GM18526 (cell line): ENCODE results near the gene KCTD11.

Experiments
- POLR2A ChIP-seq: IDR thresholded peaks from 3 replicates; pipeline ENCODE4 v1.6.1; 2011; ENCODE audit not compliant: insufficient read length; ENCODE audit errors: extremely low read depth

The KCTD11 gene

GRCh38 chr17:7330638-7331015 lies 21.3 kb upstream of the KCTD11 start:
- TF ChIP-seq POLR2A = no peak

DNA sequence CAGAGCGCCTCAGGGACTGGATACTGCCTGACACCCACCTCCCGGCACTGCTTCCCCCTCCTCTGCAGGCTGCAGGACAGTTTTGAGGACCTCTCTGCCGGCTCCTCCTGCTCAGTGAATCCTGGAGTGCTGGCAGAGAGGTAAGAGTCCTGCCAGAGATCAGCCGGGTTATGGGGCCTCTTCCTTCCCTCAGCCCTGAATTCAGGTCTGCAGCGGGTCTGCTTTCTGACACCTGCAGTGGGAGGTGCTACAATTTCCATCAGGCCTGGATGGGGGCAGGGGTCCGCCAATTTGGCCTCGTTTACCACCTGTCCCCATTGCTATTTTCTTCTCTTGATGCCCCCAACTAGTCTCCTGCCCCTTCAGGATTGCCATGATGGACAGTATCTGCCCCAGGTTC lies 19.9 kb upstream of the KCTD11 start:
- no peak for TF ChIP-seq POLR2A

DNA sequence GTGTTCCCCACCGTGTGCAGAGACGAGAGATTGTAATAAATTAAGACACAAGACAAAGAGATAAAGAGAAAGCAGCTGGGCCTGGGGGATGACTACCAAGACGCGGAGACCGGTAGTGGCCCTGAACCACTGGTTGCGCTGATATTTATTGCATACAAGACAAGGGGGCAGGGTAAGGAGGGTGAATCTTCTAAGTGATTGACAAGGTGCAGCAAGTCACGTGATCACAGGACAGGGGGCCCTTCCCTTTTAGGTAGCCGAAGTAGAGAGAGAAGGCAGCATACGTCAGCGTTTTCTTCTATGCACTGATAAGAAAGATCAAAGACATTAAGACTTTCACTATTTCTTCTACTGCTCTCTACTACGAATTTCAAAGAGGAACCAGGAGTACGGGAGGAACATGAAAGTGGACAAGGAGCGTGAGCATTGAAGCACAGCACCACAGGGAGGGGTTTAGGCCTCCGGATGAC lies 19.3 kb upstream of the KCTD11 start:
- TF ChIP-seq POLR2A = peak; percentile 33

DNA sequence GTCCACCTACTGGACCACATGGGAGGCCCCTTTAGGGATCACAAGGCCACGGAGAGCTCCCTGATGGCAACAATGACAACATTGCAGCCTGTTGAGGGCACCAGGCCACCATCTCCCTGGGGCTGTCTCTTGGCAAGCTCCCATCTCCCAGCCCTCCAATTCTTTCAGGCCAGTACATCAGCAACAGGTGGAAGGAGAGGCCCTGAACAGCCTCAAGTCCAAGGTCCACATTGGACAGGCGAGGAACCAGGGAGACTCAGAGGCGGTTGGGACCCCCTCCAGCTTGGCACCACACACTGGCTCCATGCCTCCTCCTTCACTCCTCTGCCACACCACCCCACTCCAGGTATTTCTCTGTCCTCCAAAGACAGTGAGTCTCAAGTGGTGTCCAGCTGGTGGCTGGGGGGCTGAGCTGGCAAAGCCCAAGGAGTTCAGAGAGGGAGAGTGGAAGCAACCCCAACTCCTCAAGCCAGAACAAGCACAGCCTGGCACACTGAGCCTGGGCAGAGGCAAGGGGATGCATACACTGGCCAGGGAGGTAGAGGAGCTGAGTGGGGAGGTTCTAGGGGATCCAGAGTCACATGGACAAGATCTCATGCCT lies 16.9 kb upstream of the KCTD11 start:
- TF ChIP-seq POLR2A = no peak

- peak; percentile 49 for TF ChIP-seq POLR2A
These were observed 15.5 kb upstream of the KCTD11 start, which contains the start of gene ACAP1 for GRCh38 chr17:7336240-7337175. TSS of gene ACAP1 (plus strand) at chr17:7336529. CDS start at chr17:7336735, 206 bp downstream.

DNA sequence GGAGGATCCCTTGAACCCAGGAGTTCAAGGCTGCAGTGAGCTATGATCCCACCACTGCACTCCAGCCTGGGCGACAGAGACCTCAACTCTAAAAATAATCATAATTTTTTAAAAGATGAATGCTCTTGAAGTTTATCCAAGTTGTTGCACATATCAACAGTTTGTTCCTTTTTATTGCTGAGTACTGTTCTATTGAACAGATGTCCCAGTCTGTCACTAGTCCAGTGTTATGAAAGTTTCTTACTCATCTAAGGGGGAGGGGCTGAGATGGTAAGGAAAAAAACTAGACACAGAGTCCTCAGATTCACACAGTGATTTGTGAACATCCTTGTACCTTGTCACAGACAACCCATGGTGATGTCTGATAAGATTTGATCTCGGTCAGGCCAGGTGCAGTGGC lies 11.8 kb upstream of the KCTD11 start:
- TF ChIP-seq POLR2A = no peak

GRCh38 chr17:7341842-7342241 lies 10.1 kb upstream of the KCTD11 start:
- no peak for TF ChIP-seq POLR2A

DNA sequence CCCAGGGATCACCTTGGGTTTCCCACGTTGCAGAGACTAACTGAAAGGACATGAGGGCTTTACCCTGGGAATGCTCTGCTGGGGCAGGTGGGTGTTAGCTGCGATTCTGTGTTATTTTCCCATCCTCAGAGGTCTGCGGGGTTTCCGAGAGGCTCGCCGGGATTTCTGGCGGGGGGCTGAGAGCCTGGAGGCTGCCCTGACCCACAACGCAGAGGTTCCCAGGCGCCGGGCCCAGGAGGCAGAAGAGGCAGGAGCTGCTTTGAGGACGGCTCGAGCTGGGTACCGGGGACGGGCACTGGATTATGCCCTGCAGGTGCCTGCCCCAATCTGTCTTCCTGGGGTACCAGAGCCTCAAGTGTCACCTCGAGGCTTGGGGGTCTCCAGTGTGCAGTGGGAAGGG lies 8.7 kb upstream of the KCTD11 start:
- TF ChIP-seq POLR2A = no peak

- no peak for TF ChIP-seq POLR2A
These were observed 5.0 kb upstream of the KCTD11 start for GRCh38 chr17:7346761-7347614.

DNA sequence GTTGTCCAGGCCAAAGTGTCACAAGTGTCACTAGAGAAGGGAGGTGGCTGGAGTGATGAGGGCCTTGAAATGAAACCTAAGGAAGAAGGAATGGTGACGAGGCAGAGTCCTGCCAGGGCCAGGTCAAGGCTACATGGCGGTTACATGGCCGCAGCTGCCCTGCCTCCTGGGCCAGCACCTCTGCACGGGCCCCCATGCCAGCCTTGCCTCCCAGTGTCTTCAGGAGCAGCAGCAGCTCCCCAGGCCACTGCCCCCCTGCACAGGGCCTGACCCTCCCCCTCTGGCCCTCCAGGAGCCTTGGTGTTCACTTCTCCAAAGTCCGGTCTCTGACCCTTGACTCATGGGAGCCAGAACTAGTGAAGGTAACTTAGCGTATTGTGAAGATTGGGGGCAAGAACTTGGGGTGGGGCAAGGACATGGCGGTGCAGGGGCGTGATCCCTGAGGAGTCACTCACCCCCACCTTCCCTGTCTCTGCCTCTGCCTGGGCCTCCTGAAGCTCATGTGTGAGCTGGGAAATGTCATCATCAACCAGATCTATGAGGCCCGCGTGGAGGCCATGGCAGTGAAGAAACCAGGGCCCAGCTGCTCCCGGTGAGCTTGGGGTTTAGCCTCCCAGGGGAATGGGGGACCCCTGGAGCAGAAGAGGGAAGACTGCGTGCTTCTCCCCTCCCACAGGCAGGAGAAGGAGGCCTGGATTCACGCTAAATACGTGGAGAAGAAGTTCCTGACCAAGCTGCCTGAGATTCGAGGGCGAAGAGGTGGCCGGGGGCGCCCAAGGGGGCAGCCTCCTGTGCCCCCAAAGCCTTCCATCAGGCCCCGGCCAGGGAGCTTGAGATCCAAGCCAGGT lies 4.1 kb upstream of the KCTD11 start:
- TF ChIP-seq POLR2A = no peak

GRCh38 chr17:7348478-7349242 lies 3.3 kb upstream of the KCTD11 start:
- TF ChIP-seq POLR2A = no peak

- no peak for TF ChIP-seq POLR2A
These were observed 534 bp downstream of the KCTD11 start for GRCh38 chr17:7352503-7352889.

GRCh38 chr17:7352910-7353635 lies 1.1 kb downstream of the KCTD11 start:
- no peak for TF ChIP-seq POLR2A
